K562 (cell line): ENCODE results near the gene DNAJB11. TPM values are rescaled to one million over a fixed set of nuclear protein-coding genes. Genes with fewer than 3 reads are reported as not detected.

Experiments
- ATAC-seq: fragments of 200-7000 bp; cut with Tn5 transposase; 3 replicates; pipeline ENCODE4 v1.9.1; 2020; ENCODE audit warnings: moderate library complexity
- BruUV-seq: library from RNA; stranded (reverse); fragments of 400-500 nt; replicated peaks from 2 replicates; lab custom pipeline; 2021; lab: Mats Ljungman, UMichigan
- CTCF ChIA-PET: fragments of 300-600 bp; formaldehyde crosslinking; extraction: SDS; loops from one replicate; lab custom pipeline; 2021; ENCODE audit warnings: low intra/inter-chr PET ratio; lab: Yijun Ruan, JAX
- POLR2A ChIA-PET: fragments of 300-600, 350-650 bp; sonication (Branson Sonifier 250); formaldehyde crosslinking; extraction: SDS; loops from one replicate; lab custom pipeline; 2021; ENCODE audit warnings: antibody characterized with exemption, inconsistent platforms; lab: Yijun Ruan, JAX
- DNase-seq, 4 experiments: peaks; one replicate each; pipeline versions ENCODE4 v3.0.0 to v3.0.0-alpha.2; 2011 to 2018; ENCODE audit warnings: low spot score in 3 of 4, mixed read lengths in 3 of 4; ENCODE audit errors: extremely low read depth in 1 of 4
- FAIRE-seq: peaks from 2 replicates; lab custom pipeline; 2011; peaks lifted over from hg19 to GRCh38; lab: Jason Lieb, UNC
- H2AFZ ChIP-seq: 2 replicates; pipeline ENCODE4 v1.6.0; 2011; ENCODE audit warnings: low read depth, low read length, control low read depth, inconsistent platforms
- H3K27ac ChIP-seq: fragments of 200-600 bp; 3 replicates; pipeline ENCODE4 v1.8.0; 2011; ENCODE audit warnings: low read depth, mild to moderate bottlenecking, control low read depth, inconsistent platforms, low read length, moderate library complexity, mixed read lengths; ENCODE audit errors: extremely low read depth
- H3K27me3 ChIP-seq, 2 experiments: fragments of 300-600 bp in 1 of 2; 2 replicates in 1 of 2; 3 replicates in 1 of 2; pipeline versions ENCODE4 v1.6.0 to v1.8.0; 2011; ENCODE audit warnings: inconsistent platforms in 2 of 2, low read length in 2 of 2, mild to moderate bottlenecking in 1 of 2, mixed read lengths in 1 of 2, moderate library complexity in 1 of 2; ENCODE audit not compliant: control insufficient read depth in 2 of 2, insufficient read depth in 2 of 2
- H3K36me3 ChIP-seq: fragments of 300-600 bp; 3 replicates; pipeline ENCODE4 v1.8.0; 2011; ENCODE audit warnings: mild to moderate bottlenecking, low read length, inconsistent platforms; ENCODE audit not compliant: control insufficient read depth, insufficient read depth
- H3K4me1 ChIP-seq, 2 experiments: fragments of 200-600 bp in 1 of 2; replicated peaks in 1 of 2; 2 replicates in 1 of 2; 3 replicates in 1 of 2; pipeline versions ENCODE4 v1.5.1 to v1.8.0; 2011; ENCODE audit warnings: inconsistent platforms in 2 of 2, low read length in 2 of 2, mild to moderate bottlenecking in 1 of 2, mixed read lengths in 1 of 2, moderate library complexity in 1 of 2; ENCODE audit not compliant: control insufficient read depth in 2 of 2, insufficient read depth in 2 of 2
- H3K4me2 ChIP-seq: 2 replicates; pipeline ENCODE4 v1.6.1; 2011; ENCODE audit warnings: low read length, control low read depth, inconsistent platforms, mixed read lengths; ENCODE audit not compliant: insufficient read depth
- H3K4me3 ChIP-seq: fragments of 200-600 bp; sonication (generic), shearing (Covaris generic); 2 replicates; pipeline ENCODE4 v1.5.1; 2016; ENCODE audit warnings: control low read depth, inconsistent platforms
- H3K79me2 ChIP-seq: fragments of 200-600 bp; 3 replicates; pipeline ENCODE4 v1.8.0; 2011; ENCODE audit warnings: low read length, inconsistent platforms; ENCODE audit not compliant: control insufficient read depth, insufficient read depth
- H3K9ac ChIP-seq, 2 experiments: 2 replicates each; pipeline versions ENCODE4 v1.6.0 to v1.6.1; 2011; ENCODE audit warnings: low read depth in 2 of 2, low read length in 2 of 2, control low read depth in 1 of 2, inconsistent platforms in 1 of 2, mild to moderate bottlenecking in 1 of 2, mixed read lengths in 1 of 2; ENCODE audit not compliant: insufficient read depth in 1 of 2
- H3K9me1 ChIP-seq: one replicate; pipeline ENCODE4 v1.6.0; 2011; ENCODE audit warnings: inconsistent platforms, mild to moderate bottlenecking, low read length, moderate library complexity; ENCODE audit not compliant: control insufficient read depth, insufficient read depth
- H3K9me3 ChIP-seq: replicated peaks from 2 replicates; pipeline ENCODE4 v1.5.1; 2011; ENCODE audit warnings: low read depth, low read length, inconsistent platforms; ENCODE audit not compliant: control insufficient read depth, insufficient read depth
- H4K20me1 ChIP-seq: replicated peaks from 2 replicates; pipeline ENCODE4 v1.6.1; 2011; ENCODE audit warnings: low read length, inconsistent platforms, mixed read lengths; ENCODE audit not compliant: control insufficient read depth, insufficient read depth
- MYBL2 ChIP-seq, 2 experiments: fragments of 450-650 bp in 1 of 2; sonication (generic) in 1 of 2; formaldehyde crosslinking in 1 of 2; IDR thresholded peaks; 2 replicates each; pipeline versions ENCODE4 v1.6.1 to v1.8.1; 2017 to 2022; ENCODE audit warnings: borderline replicate concordance in 1 of 2, inconsistent platforms in 1 of 2, low read depth in 1 of 2, mild to moderate bottlenecking in 1 of 2, missing genetic modification reagents in 1 of 2, moderate library complexity in 1 of 2
- MYNN ChIP-seq, 2 experiments: sonication (generic); formaldehyde crosslinking in 1 of 2; IDR thresholded peaks; 2 replicates each; pipeline versions ENCODE4 v1.5.0 to v1.6.1; 2016 to 2020; ENCODE audit warnings: antibody characterized with exemption in 1 of 2, missing genetic modification reagents in 1 of 2
- PCBP1 ChIP-seq: fragments of 200-400 bp; formaldehyde crosslinking; IDR thresholded peaks from 2 replicates; pipeline ENCODE4 v1.6.1; 2018; ENCODE audit warnings: mild to moderate bottlenecking, low read depth, low read length; ENCODE audit not compliant: poor library complexity, severe bottlenecking
- PRMT5 ChIP-seq: sonication (generic); formaldehyde crosslinking; IDR thresholded peaks from 2 replicates; pipeline ENCODE4 v1.5.0; 2020; ENCODE audit warnings: missing genetic modification reagents
- RBM14 ChIP-seq: fragments of 200-400 bp; formaldehyde crosslinking; IDR thresholded peaks from 2 replicates; pipeline ENCODE4 v1.6.1; 2018; ENCODE audit warnings: low read depth, mild to moderate bottlenecking, low read length, moderate library complexity, borderline replicate concordance; ENCODE audit not compliant: insufficient read depth
- TBL1XR1 ChIP-seq, 2 experiments: IDR thresholded peaks; 2 replicates each; pipeline ENCODE4 v1.6.1; 2012; ENCODE audit warnings: improper control_type of control experiment in 2 of 2, low read length in 2 of 2, mild to moderate bottlenecking in 1 of 2
- ZNF143 ChIP-seq: sonication (generic); formaldehyde crosslinking; IDR thresholded peaks from 2 replicates; pipeline ENCODE4 v1.9.0; 2022; ENCODE audit warnings: mild to moderate bottlenecking, missing genetic modification reagents
- ZNF197 ChIP-seq: fragments of 200-800 bp; sonication (Bioruptor generic); IDR thresholded peaks from 2 replicates; pipeline ENCODE4 v1.6.1; 2016; ENCODE audit warnings: low read depth, missing genetic modification characterization, missing compliant biosample characterization
- ZNF436 ChIP-seq: fragments of 250-450, 450-650 bp; sonication (Bioruptor Pico); formaldehyde crosslinking; IDR thresholded peaks from 2 replicates; pipeline ENCODE4 v1.7.0; 2020; ENCODE audit warnings: mild to moderate bottlenecking
- ZNF584 ChIP-seq: fragments of 200-800 bp; sonication (Bioruptor generic); IDR thresholded peaks from 2 replicates; pipeline ENCODE4 v1.6.1; 2016; ENCODE audit warnings: low read depth, mild to moderate bottlenecking, missing genetic modification characterization, missing compliant biosample characterization
- ZNF695 ChIP-seq: fragments of 450-650 bp; formaldehyde crosslinking; IDR thresholded peaks from 2 replicates; pipeline ENCODE4 v1.4.0; 2020; ENCODE audit warnings: mild to moderate bottlenecking, moderate library complexity
- ZNF79 ChIP-seq: fragments of 250-450 bp; sonication (Bioruptor Pico); IDR thresholded peaks from 2 replicates; pipeline ENCODE4 v1.4.0; 2020; ENCODE audit warnings: low read depth, mild to moderate bottlenecking, moderate library complexity
- ZZZ3 ChIP-seq: fragments of 450-650 bp; IDR thresholded peaks from 2 replicates; pipeline ENCODE4 v1.6.1; 2016; ENCODE audit warnings: antibody characterized with exemption, mild to moderate bottlenecking, moderate library complexity
- WGBS: fragments of 100-300 bp; shearing (Covaris generic); methylation state at CpG from one replicate; pipeline ENCODE4 v1.1.6; 2016; ENCODE audit warnings: low coverage, mixed read lengths; ENCODE audit not compliant: insufficient coverage; ENCODE audit errors: missing lambda C conversion rate; 5-methylcytosine and 5-hydroxymethylcytosine counted together
- in situ Hi-C: fragments of 300-500 bp; cut with MboI; formaldehyde crosslinking; loops from 4 replicates; pipeline ENCODE4 v1.15.0; 2018; ENCODE audit warnings: inconsistent platforms, mixed read lengths
- intact Hi-C: fragments of 100-400 bp; cut with micrococcal nuclease; formaldehyde crosslinking; loops from 2 replicates; pipeline ENCODE4 v1.14.2; 2022
- polyA plus RNA-seq, 8 experiments: library from polyadenylated mRNA; depleted of rRNA in 4 of 8; stranded (reverse) in 5 of 8; unstranded in 3 of 8; fragments of >200 nt; fragmentation: Nextera tagmentation in 2 of 8; fragmentation: Illumina TruSeq in 1 of 8; extraction: Ambion mirVana in 2 of 8; extraction: Trizol in 1 of 8; gene quantifications; 2 replicates each; pipeline versions ENCODE4 v1.2.1 to v1.2.3, GENCODE V29; 2011 to 2014; ENCODE audit warnings: inconsistent platforms in 1 of 8, missing spikeins in 1 of 8
- total RNA-seq, 7 experiments: library from RNA; depleted of rRNA in 6 of 7; stranded (reverse); fragments of >200 nt in 6 of 7; fragmentation: Illumina TruSeq in 2 of 7; extraction: Trizol in 2 of 7; gene quantifications; 2 replicates each; pipeline versions ENCODE4 v1.2.1 to v1.2.3, GENCODE V29; 2011 to 2021; ENCODE audit warnings: low replicate concordance in 1 of 7
- TF ChIP-seq, protein P1 (sequence below): sonication (generic); formaldehyde crosslinking; IDR thresholded peaks from 2 replicates; pipeline ENCODE4 v1.8.1; 2022; ENCODE audit warnings: missing genetic modification reagents

Gene DNAJB11
- total and polyA plus RNA-seq, 9 of the 15 experiments (the other 6 are each of a cell fraction or from before 2014, with no cell fraction given), result 14.8 to 74.7 (median 63.8) TPM

DNA sequence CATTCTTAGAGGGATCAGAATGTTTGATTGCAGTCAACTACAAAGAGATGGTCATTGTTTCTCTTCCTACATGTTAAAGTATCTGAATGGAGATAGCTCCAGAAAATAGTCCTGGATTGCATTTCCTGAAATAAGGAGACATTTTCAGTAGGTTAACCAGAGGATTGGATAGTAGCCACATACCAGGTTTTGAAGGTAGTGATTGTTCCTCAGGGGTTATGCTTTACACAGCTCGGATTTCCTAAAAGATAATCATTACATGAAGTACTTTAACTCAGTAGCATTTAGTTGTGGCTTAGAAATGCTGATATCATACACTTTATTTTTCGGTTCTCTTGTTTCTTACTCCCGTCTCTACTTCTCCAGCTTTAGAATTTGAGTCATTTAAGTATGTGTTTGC is 10.3 kb downstream of the DNAJB11 start (continued):
- TF ChIP-seq MYNN (IDR thresholded peaks at IDR 0.05) (no peak), MYNN (CRISPR knock-in tag; IDR thresholded peaks at IDR 0.05) (no peak), ZNF584 (no peak), MYBL2 (IDR thresholded peaks at IDR 0.05; ENCODE audit: low read depth) (no peak), MYBL2 (CRISPR knock-in tag; IDR thresholded peaks at IDR 0.05; ENCODE audit: borderline replicate concordance) (no peak), ZNF197 (CRISPR knock-in tag) (no peak), ZNF79 (no peak), ZNF695 (no peak)
- TF ChIP-seq, all 486 proteins: peak for 0

DNA sequence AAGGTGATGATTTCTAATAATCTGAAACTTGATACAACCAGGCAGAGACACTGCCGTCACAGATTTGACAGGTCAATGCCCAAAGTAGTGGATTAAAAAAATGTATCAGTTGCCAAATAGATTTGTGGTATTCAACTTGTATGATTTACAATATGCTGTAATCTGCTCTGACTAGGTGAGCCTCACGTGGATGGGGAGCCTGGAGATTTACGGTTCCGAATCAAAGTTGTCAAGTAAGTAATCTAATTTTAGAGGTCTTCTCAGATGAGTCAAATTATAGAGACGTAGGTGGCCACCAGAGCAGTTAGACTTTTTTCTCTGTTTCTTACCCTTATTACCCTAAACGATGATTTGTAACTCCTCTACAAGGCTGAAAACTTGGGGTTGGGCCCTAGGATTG is 12.0 kb downstream of the DNAJB11 start:
- Histone ChIP-seq H3K9me3 (no peaks in the 10 kb centered on the region), H4K20me1 (no peaks in the 10 kb centered on the region), H2AFZ (no peak overlapping the region), H3K27ac (no peak overlapping the region), H3K4me3 (no peak overlapping the region), H3K79me2 (no peaks in the 10 kb centered on the region), H3K9ac (no peak overlapping the region), H3K4me2 (no peak overlapping the region), H3K4me1 (no peaks in the 10 kb centered on the region), H3K36me3 (peaks cover 84% of the 10 kb centered on the region), H3K27me3 (no peaks in the 10 kb centered on the region), H3K9me1 (no peaks in the 10 kb centered on the region)
- ATAC-seq (no peak), FAIRE-seq (no peak), DNase-seq (no peak)
- POLR2A ChIA-PET, result interaction anchor here (1.0 to 8.0 kb wide), 3 partner anchors 9 to 202 kb away, joined by 4 to 64 read pairs (median 11); partner anchors contain the start of genes DNAJB11, EIF4A2 and TBCCD1
- intact Hi-C loops (loop anchor here (5.0 to 10.0 kb wide), 2 partner anchors 35 to 242 kb away; no protein-coding TSS in a partner anchor), in situ Hi-C loops (no loop called here)
- WGBS, result 91% methylated on average over 6 of the region's 6 CpGs
- CTCF ChIA-PET, result no interaction called here
- TF ChIP-seq, protein P1, sequence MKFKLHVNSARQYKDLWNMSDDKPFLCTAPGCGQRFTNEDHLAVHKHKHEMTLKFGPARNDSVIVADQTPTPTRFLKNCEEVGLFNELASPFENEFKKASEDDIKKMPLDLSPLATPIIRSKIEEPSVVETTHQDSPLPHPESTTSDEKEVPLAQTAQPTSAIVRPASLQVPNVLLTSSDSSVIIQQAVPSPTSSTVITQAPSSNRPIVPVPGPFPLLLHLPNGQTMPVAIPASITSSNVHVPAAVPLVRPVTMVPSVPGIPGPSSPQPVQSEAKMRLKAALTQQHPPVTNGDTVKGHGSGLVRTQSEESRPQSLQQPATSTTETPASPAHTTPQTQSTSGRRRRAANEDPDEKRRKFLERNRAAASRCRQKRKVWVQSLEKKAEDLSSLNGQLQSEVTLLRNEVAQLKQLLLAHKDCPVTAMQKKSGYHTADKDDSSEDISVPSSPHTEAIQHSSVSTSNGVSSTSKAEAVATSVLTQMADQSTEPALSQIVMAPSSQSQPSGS (CRISPR knock-in tag), result no peak
- TF ChIP-seq RBM14 (no peak), ZNF143 (no peak), ZNF436 (CRISPR knock-in tag) (no peak), PCBP1 (no peak), ZZZ3 (no peak), TBL1XR1 (IDR thresholded peaks at IDR 0.05; ENCODE audit: low read length in 2 of 2) (no peak), PRMT5 (CRISPR knock-in tag) (no peak)
- BruUV-seq, result no TSS peak
